Hepatocyte (in vitro differentiated cells): ENCODE measurements around the gene SLC36A3. TPM values are rescaled to one million over a fixed set of nuclear protein-coding genes. Genes with fewer than 3 reads are reported as not detected.

Experiments
- DNase-seq: peaks from one replicate; pipeline ENCODE4 v3.0.0-alpha.2; 2016; ENCODE audit warnings: low spot score
- H2AFZ ChIP-seq: fragments of 200-600 bp; sonication (generic); 2 replicates; pipeline ENCODE4 v1.6.0; 2016; ENCODE audit warnings: antibody characterized with exemption, mild to moderate bottlenecking
- H3K27ac ChIP-seq: fragments of 200-600 bp; sonication (generic); 2 replicates; pipeline ENCODE4 v1.5.1; 2016; ENCODE audit warnings: mild to moderate bottlenecking
- H3K27me3 ChIP-seq: fragments of 200-600 bp; sonication (generic); 2 replicates; pipeline ENCODE4 v1.6.1; 2016
- H3K36me3 ChIP-seq: fragments of 200-600 bp; sonication (generic); replicated peaks from 2 replicates; pipeline ENCODE4 v1.5.1; 2016; ENCODE audit warnings: low read depth; ENCODE audit not compliant: insufficient read depth
- H3K4me1 ChIP-seq: fragments of 200-600 bp; sonication (generic); 2 replicates; pipeline ENCODE4 v1.5.1; 2016; ENCODE audit warnings: mild to moderate bottlenecking, moderate library complexity; ENCODE audit not compliant: insufficient read depth
- H3K4me2 ChIP-seq: fragments of 200-600 bp; sonication (generic); 2 replicates; pipeline ENCODE4 v1.6.0; 2016
- H3K4me3 ChIP-seq: fragments of 200-600 bp; sonication (generic); 2 replicates; pipeline ENCODE4 v1.5.1; 2016; ENCODE audit warnings: mild to moderate bottlenecking
- H3K79me2 ChIP-seq: fragments of 200-600 bp; sonication (generic); 2 replicates; pipeline ENCODE4 v1.6.0; 2017; ENCODE audit warnings: mild to moderate bottlenecking
- H3K9me2 ChIP-seq: fragments of 200-600 bp; sonication (generic); replicated peaks from 2 replicates; pipeline ENCODE4 v1.6.0; 2017; ENCODE audit warnings: mild to moderate bottlenecking; ENCODE audit not compliant: insufficient read depth
- H3K9me3 ChIP-seq: fragments of 200-600 bp; sonication (generic); 2 replicates; pipeline ENCODE4 v1.5.1; 2016; ENCODE audit warnings: low read depth, mild to moderate bottlenecking
- H4K20me1 ChIP-seq: fragments of 200-600 bp; sonication (generic); 2 replicates; pipeline ENCODE4 v1.6.0; 2016; ENCODE audit warnings: mild to moderate bottlenecking; ENCODE audit not compliant: insufficient read depth, poor library complexity, severe bottlenecking
- CTCF ChIP-seq: fragments of 200-600 bp; sonication (generic); IDR thresholded peaks from 2 replicates; pipeline ENCODE4 v1.5.1; 2016; ENCODE audit warnings: antibody characterized with exemption, mild to moderate bottlenecking; ENCODE audit not compliant: poor library complexity
- EZH2 ChIP-seq: fragments of 200-600 bp; sonication (generic); IDR thresholded peaks from 2 replicates; pipeline ENCODE4 v1.6.1; 2016; ENCODE audit warnings: antibody characterized with exemption, mild to moderate bottlenecking, borderline replicate concordance
- EZH2phosphoT487 ChIP-seq: fragments of 200-600 bp; sonication (generic); IDR thresholded peaks from one replicate; pipeline ENCODE4 v1.6.1; 2018; ENCODE audit warnings: antibody characterized with exemption, mild to moderate bottlenecking, low read depth, moderate library complexity; ENCODE audit not compliant: unreplicated experiment, severe bottlenecking
- WGBS: methylation state at CpG from one replicate; pipeline ENCODE4 v1.1.6; 2016; ENCODE audit warnings: low lambda C conversion rate; ENCODE audit errors: missing lambda C conversion rate; 5-methylcytosine and 5-hydroxymethylcytosine counted together
- polyA plus RNA-seq: library from polyadenylated mRNA; unstranded; fragments of >200 nt; fragmentation: Nextera tagmentation; extraction: Ambion mirVana; gene quantifications from 2 replicates; pipeline ENCODE4 v1.2.1, GENCODE V29; 2016
- total RNA-seq: library from RNA; depleted of rRNA; stranded (reverse); fragments of >200 nt; gene quantifications from 2 replicates; pipeline ENCODE4 v1.2.3, GENCODE V29; 2014

Gene SLC36A3
- total and polyA plus RNA-seq, 2 experiments from 2014 or later: not detected

GRCh38 chr5:151278845-151279244 lies 24.7 kb downstream of the SLC36A3 start:
- Histone ChIP-seq H3K27me3 (no peaks in the 10 kb centered on the region), H3K9me3 (no peaks in the 10 kb centered on the region), H3K79me2 (no peaks in the 10 kb centered on the region), H4K20me1 (no peaks in the 10 kb centered on the region), H3K4me2 (no peak overlapping the region), H3K4me3 (no peak overlapping the region), H3K36me3 (no peaks in the 10 kb centered on the region), H3K27ac (no peak overlapping the region), H3K9me2 (no peaks in the 10 kb centered on the region), H2AFZ (no peak overlapping the region), H3K4me1 (no peaks in the 10 kb centered on the region)
- no peak for DNase-seq
- no peak for TF ChIP-seq EZH2
- TF ChIP-seq CTCF: no peak
- no peak for TF ChIP-seq EZH2phosphoT487
- WGBS: 89% methylated on average over 5 of the region's 5 CpGs

- no peaks in the 10 kb centered on the region for H3K9me2 ChIP-seq
- H4K20me1 ChIP-seq: no peaks in the 10 kb centered on the region
- no peak overlapping the region for H3K4me2 ChIP-seq
- H3K27ac ChIP-seq: no peak overlapping the region
- DNase-seq: no peak
- H2AFZ ChIP-seq: no peak overlapping the region
- no peak for TF ChIP-seq CTCF
- no peak for TF ChIP-seq EZH2
- TF ChIP-seq EZH2phosphoT487: no peak
- H3K27me3 ChIP-seq: no peaks in the 10 kb centered on the region
- no peak overlapping the region for H3K4me3 ChIP-seq
- no peaks in the 10 kb centered on the region for H3K36me3 ChIP-seq
- H3K9me3 ChIP-seq: no peaks in the 10 kb centered on the region
- H3K79me2 ChIP-seq: no peaks in the 10 kb centered on the region
- H3K4me1 ChIP-seq: no peaks in the 10 kb centered on the region
- WGBS: 89% methylated on average over 2 of the region's 2 CpGs
These were observed 27.8 kb downstream of the SLC36A3 start for GRCh38 chr5:151275803-151276202.

- no peaks in the 10 kb centered on the region for H3K79me2 ChIP-seq
- H3K27ac ChIP-seq: peak overlapping the region; percentile 1
- H3K4me1 ChIP-seq: no peaks in the 10 kb centered on the region
- no peaks in the 10 kb centered on the region for H3K9me3 ChIP-seq
- no peaks in the 10 kb centered on the region for H3K27me3 ChIP-seq
- no peak overlapping the region for H3K4me3 ChIP-seq
- H2AFZ ChIP-seq: no peak overlapping the region
- no peaks in the 10 kb centered on the region for H3K9me2 ChIP-seq
- no peak overlapping the region for H3K4me2 ChIP-seq
- no peaks in the 10 kb centered on the region for H4K20me1 ChIP-seq
- TF ChIP-seq CTCF (no peak), EZH2 (no peak), EZH2phosphoT487 (no peak)
- H3K36me3 ChIP-seq: no peaks in the 10 kb centered on the region
- DNase-seq: peak; percentile 17
These were observed 28.9 kb downstream of the SLC36A3 start for GRCh38 chr5:151274666-151275065.

- H3K4me2 ChIP-seq: no peak overlapping the region
- no peaks in the 10 kb centered on the region for H3K4me1 ChIP-seq
- TF ChIP-seq CTCF (no peak), EZH2 (no peak), EZH2phosphoT487 (no peak)
- H4K20me1 ChIP-seq: no peaks in the 10 kb centered on the region
- no peaks in the 10 kb centered on the region for H3K9me3 ChIP-seq
- H3K4me3 ChIP-seq: no peak overlapping the region
- no peaks in the 10 kb centered on the region for H3K36me3 ChIP-seq
- no peaks in the 10 kb centered on the region for H3K27me3 ChIP-seq
- H3K27ac ChIP-seq: no peak overlapping the region
- no peaks in the 10 kb centered on the region for H3K79me2 ChIP-seq
- no peak for DNase-seq
- H3K9me2 ChIP-seq: no peaks in the 10 kb centered on the region
- no peak overlapping the region for H2AFZ ChIP-seq
These were observed 32.2 kb downstream of the SLC36A3 start for GRCh38 chr5:151271336-151271735.
